Upper lobe of right lung (tissue), 1 donor: ENCODE data around the gene ARID4B. TPM values are rescaled to one million over a fixed set of nuclear protein-coding genes. Genes with fewer than 3 reads are reported as not detected.
"Not testable (repeated sequence)": the region's sequence is repeated elsewhere in the genome, so short reads cannot be mapped to it uniquely, and the experiment has no call there.

Source experiments
- ATAC-seq: fragments of 200-7000 bp; cut with Tn5 transposase; one replicate; pipeline ENCODE4 v1.9.1; 2020; ENCODE audit warnings: mild to moderate bottlenecking, moderate library complexity
- DNase-seq: peaks from one replicate; pipeline ENCODE4 v3.0.0-alpha.2; 2020
- H3K27ac ChIP-seq: fragments of 200-600 bp; one replicate; pipeline ENCODE4 v1.8.0; 2022
- H3K27me3 ChIP-seq: fragments of 200-600 bp; one replicate; pipeline ENCODE4 v1.8.0; 2022; ENCODE audit warnings: mild to moderate bottlenecking
- H3K36me3 ChIP-seq: fragments of 200-600 bp; one replicate; pipeline ENCODE4 v1.8.0; 2022
- H3K4me1 ChIP-seq: fragments of 200-600 bp; one replicate; pipeline ENCODE4 v1.8.0; 2022
- H3K4me3 ChIP-seq: fragments of 200-600 bp; one replicate; pipeline ENCODE4 v1.8.0; 2022; ENCODE audit warnings: mild to moderate bottlenecking
- H3K9me3 ChIP-seq: fragments of 200-600 bp; one replicate; pipeline ENCODE4 v1.8.0; 2022
- CTCF ChIP-seq: fragments of 200-600 bp; IDR thresholded peaks from one replicate; pipeline ENCODE4 v1.8.0; 2022; ENCODE audit warnings: antibody characterized with exemption
- intact Hi-C: fragments of 100-400 bp; cut with DNase I; formaldehyde crosslinking; loops from one replicate; pipeline ENCODE4 v1.11.0; 2022
- total RNA-seq: library from RNA; stranded (reverse); fragmentation: NEBNext Ultra II Directional; extraction: Animal tissue kit (Norgen Biotek cat#: 25700); gene quantifications from one replicate; pipeline ENCODE4 v1.2.1, GENCODE V29; 2021
- donor health status: DM: no; HTN: yes; CAD: no; lungs with severe emphysema.

ARID4B gene
- total RNA-seq, 1 donor from 2014 or later: 38.7 TPM

- Histone ChIP-seq H3K27me3 (no peaks in the 10 kb centered on the region), H3K4me3 (no peak overlapping the region), H3K4me1 (peaks cover 14% of the 10 kb centered on the region), H3K36me3 (no peaks in the 10 kb centered on the region), H3K9me3 (no peaks in the 10 kb centered on the region), H3K27ac (no peak overlapping the region)
- intact Hi-C loops: no loop called here
- ATAC-seq (no peak), DNase-seq (no peak)
- TF ChIP-seq CTCF: no peak
Observed at GRCh38 chr1:235266325-235266724, 61.7 kb downstream of the ARID4B start.

- no peak for DNase-seq
- Histone ChIP-seq H3K9me3 (no peaks in the 10 kb centered on the region), H3K27me3 (no peaks in the 10 kb centered on the region), H3K27ac (no peak overlapping the region), H3K36me3 (no peaks in the 10 kb centered on the region), H3K4me1 (peaks cover 15% of the 10 kb centered on the region), H3K4me3 (no peak overlapping the region)
- intact Hi-C loops: no loop called here
- TF ChIP-seq CTCF: no peak
- ATAC-seq: no peak
Observed at GRCh38 chr1:235265900-235266299, 62.1 kb downstream of the ARID4B start.

- H3K36me3 ChIP-seq: peaks cover 9% of the 10 kb centered on the region
- no peaks in the 10 kb centered on the region for H3K27me3 ChIP-seq
- no peak overlapping the region for H3K4me3 ChIP-seq
- ATAC-seq: no peak
- TF ChIP-seq CTCF: no peak
- H3K4me1 ChIP-seq: peaks cover 19% of the 10 kb centered on the region
- H3K9me3 ChIP-seq: no peaks in the 10 kb centered on the region
- no peak overlapping the region for H3K27ac ChIP-seq
- intact Hi-C loops: no loop called here
- DNase-seq: no peak
Observed at GRCh38 chr1:235264327-235264726, 63.7 kb downstream of the ARID4B start.

- no peak for DNase-seq
- H3K27ac ChIP-seq: no peak overlapping the region
Observed at GRCh38 chr1:235262539-235262938, 65.4 kb downstream of the ARID4B start.

GRCh38 chr1:235261243-235261642, 66.7 kb downstream of the ARID4B start:
- no peaks in the 10 kb centered on the region for H3K9me3 ChIP-seq
- intact Hi-C loops: no loop called here
- peaks cover 16% of the 10 kb centered on the region for H3K36me3 ChIP-seq
- ATAC-seq (peak; percentile 40), DNase-seq (no peak)
- H3K27ac ChIP-seq: no peak overlapping the region
- H3K27me3 ChIP-seq: no peaks in the 10 kb centered on the region
- H3K4me3 ChIP-seq: no peak overlapping the region
- peaks cover 23% of the 10 kb centered on the region for H3K4me1 ChIP-seq
- no peak for TF ChIP-seq CTCF

More at GRCh38 chr1:235262539-235262938, 65.4 kb downstream of the ARID4B start:
- H3K36me3 ChIP-seq: peaks cover 16% of the 10 kb centered on the region
- intact Hi-C loops: no loop called here
- ATAC-seq: no peak
- H3K4me1 ChIP-seq: peaks cover 23% of the 10 kb centered on the region
- no peak overlapping the region for H3K4me3 ChIP-seq
- no peaks in the 10 kb centered on the region for H3K27me3 ChIP-seq
- no peak for TF ChIP-seq CTCF
- no peaks in the 10 kb centered on the region for H3K9me3 ChIP-seq

- ATAC-seq (no peak), DNase-seq (no peak)
- H3K4me1 ChIP-seq: peaks cover 23% of the 10 kb centered on the region
- peaks cover 16% of the 10 kb centered on the region for H3K36me3 ChIP-seq
- no peak for TF ChIP-seq CTCF
- no peaks in the 10 kb centered on the region for H3K9me3 ChIP-seq
- no peaks in the 10 kb centered on the region for H3K27me3 ChIP-seq
- intact Hi-C loops: loop anchor here (10.0 kb wide), 1 partner anchor 156 kb away; no protein-coding TSS in a partner anchor
- no peak overlapping the region for H3K4me3 ChIP-seq
- no peak overlapping the region for H3K27ac ChIP-seq
Observed at GRCh38 chr1:235259133-235259778, 68.7 kb downstream of the ARID4B start.

- H3K9me3 ChIP-seq, ATAC-seq, H3K27me3 ChIP-seq, H3K4me3 ChIP-seq, H3K27ac ChIP-seq, DNase-seq: not testable (repeated sequence)
- Histone ChIP-seq H3K36me3 (peaks cover 16% of the 10 kb centered on the region), H3K4me1 (peaks cover 28% of the 10 kb centered on the region)
- intact Hi-C loops: loop anchor here (10.0 kb wide), 1 partner anchor 157 kb away; no protein-coding TSS in a partner anchor
Observed at GRCh38 chr1:235258068-235258467, 69.9 kb downstream of the ARID4B start.
